Hepatocyte (in vitro differentiated cells): ENCODE data around the gene EEPD1.

Source experiments
- CTCF ChIP-seq: fragments of 200-600 bp; sonication (generic); IDR thresholded peaks from 2 replicates; pipeline ENCODE4 v1.5.1; 2016; ENCODE audit warnings: antibody characterized with exemption, mild to moderate bottlenecking; ENCODE audit not compliant: poor library complexity
- EZH2 ChIP-seq: fragments of 200-600 bp; sonication (generic); IDR thresholded peaks from 2 replicates; pipeline ENCODE4 v1.6.1; 2016; ENCODE audit warnings: antibody characterized with exemption, mild to moderate bottlenecking, borderline replicate concordance

GRCh38 chr7:36305226-36305625 lies 152.2 kb downstream of the EEPD1 start:
- TF ChIP-seq CTCF, result no peak
- TF ChIP-seq EZH2, result no peak
